LHCN-M2 (cell line): ENCODE results near the gene TMEM217. TPM values are rescaled to one million over a fixed set of nuclear protein-coding genes. Genes with fewer than 3 reads are reported as not detected.
"Not testable (repeated sequence)": the region's sequence is repeated elsewhere in the genome, so short reads cannot be mapped to it uniquely, and the experiment has no call there.

ENCODE experiments used
- DNase-seq: peaks from one replicate; pipeline ENCODE4 v3.0.0-alpha.2; 2012; ENCODE audit warnings: low read depth
- polyA plus RNA-seq: library from polyadenylated mRNA; unstranded; fragments of >200 nt; gene quantifications from one replicate; pipeline ENCODE4 v1.2.1, GENCODE V29; 2012; ENCODE audit warnings: missing spikeins
- total RNA-seq: library from RNA; depleted of rRNA; stranded (reverse); fragments of >200 nt; gene quantifications from 2 replicates; pipeline ENCODE4 v1.2.3, GENCODE V29; 2014; rRNA removed

The TMEM217 gene
- 0.40 and 0.51 TPM in 2 replicates for total RNA-seq
- polyA plus RNA-seq = 1.1 TPM

- peak; percentile 86 for DNase-seq
Observed at GRCh38 chr6:37257634-37258404, at the start of gene TMEM217, which contains the start of gene TBC1D22B. Gene TMEM217 (minus strand): TSS chr6:37258144. CDS start chr6:37219030, 39,114 bp downstream. Gene TBC1D22B (plus strand): TSS chr6:37257772. CDS start chr6:37257918, 146 bp downstream.

- DNase-seq = not testable (repeated sequence)
Observed at GRCh38 chr6:37307484-37307883, 49.5 kb upstream of the TMEM217 start.

- no peak for DNase-seq
Observed at GRCh38 chr6:37306624-37307222, 48.8 kb upstream of the TMEM217 start.

GRCh38 chr6:37305841-37306425 lies 48.0 kb upstream of the TMEM217 start:
- no peak for DNase-seq

- no peak for DNase-seq
Observed at GRCh38 chr6:37304766-37305165, 46.8 kb upstream of the TMEM217 start.

- DNase-seq = peak; percentile 58
Observed at GRCh38 chr6:37303891-37304503, 46.1 kb upstream of the TMEM217 start.

- DNase-seq = no peak
Observed at GRCh38 chr6:37303091-37303660, 45.2 kb upstream of the TMEM217 start.

- no peak for DNase-seq
Observed at GRCh38 chr6:37302086-37302686, 44.2 kb upstream of the TMEM217 start.

GRCh38 chr6:37299990-37300389 lies 42.0 kb upstream of the TMEM217 start:
- DNase-seq = no peak

- DNase-seq = no peak
Observed at GRCh38 chr6:37298958-37299357, 41.0 kb upstream of the TMEM217 start.

GRCh38 chr6:37297637-37298036 lies 39.7 kb upstream of the TMEM217 start:
- not testable (repeated sequence) for DNase-seq

GRCh38 chr6:37293426-37293825 lies 35.5 kb upstream of the TMEM217 start:
- no peak for DNase-seq

- DNase-seq = no peak
Observed at GRCh38 chr6:37289931-37290330, 32.0 kb upstream of the TMEM217 start.

GRCh38 chr6:37288247-37288646 lies 30.3 kb upstream of the TMEM217 start:
- DNase-seq = no peak

- no peak for DNase-seq
Observed at GRCh38 chr6:37287519-37288157, 29.7 kb upstream of the TMEM217 start.

- no peak for DNase-seq
Observed at GRCh38 chr6:37285861-37286311, 27.9 kb upstream of the TMEM217 start.

GRCh38 chr6:37284781-37285180 lies 26.8 kb upstream of the TMEM217 start:
- DNase-seq = no peak

GRCh38 chr6:37283671-37284151 lies 25.8 kb upstream of the TMEM217 start:
- DNase-seq = no peak

- no peak for DNase-seq
Observed at GRCh38 chr6:37283268-37283667, 25.3 kb upstream of the TMEM217 start.

- DNase-seq = no peak
Observed at GRCh38 chr6:37282371-37282770, 24.4 kb upstream of the TMEM217 start.
